ENCODE data around the gene RP2. TPM values are rescaled to one million over a fixed set of nuclear protein-coding genes. Genes with fewer than 3 reads are reported as not detected.

RP2 gene
- 5.8 and 8.8 TPM in 2 replicates for total RNA-seq

DNA sequence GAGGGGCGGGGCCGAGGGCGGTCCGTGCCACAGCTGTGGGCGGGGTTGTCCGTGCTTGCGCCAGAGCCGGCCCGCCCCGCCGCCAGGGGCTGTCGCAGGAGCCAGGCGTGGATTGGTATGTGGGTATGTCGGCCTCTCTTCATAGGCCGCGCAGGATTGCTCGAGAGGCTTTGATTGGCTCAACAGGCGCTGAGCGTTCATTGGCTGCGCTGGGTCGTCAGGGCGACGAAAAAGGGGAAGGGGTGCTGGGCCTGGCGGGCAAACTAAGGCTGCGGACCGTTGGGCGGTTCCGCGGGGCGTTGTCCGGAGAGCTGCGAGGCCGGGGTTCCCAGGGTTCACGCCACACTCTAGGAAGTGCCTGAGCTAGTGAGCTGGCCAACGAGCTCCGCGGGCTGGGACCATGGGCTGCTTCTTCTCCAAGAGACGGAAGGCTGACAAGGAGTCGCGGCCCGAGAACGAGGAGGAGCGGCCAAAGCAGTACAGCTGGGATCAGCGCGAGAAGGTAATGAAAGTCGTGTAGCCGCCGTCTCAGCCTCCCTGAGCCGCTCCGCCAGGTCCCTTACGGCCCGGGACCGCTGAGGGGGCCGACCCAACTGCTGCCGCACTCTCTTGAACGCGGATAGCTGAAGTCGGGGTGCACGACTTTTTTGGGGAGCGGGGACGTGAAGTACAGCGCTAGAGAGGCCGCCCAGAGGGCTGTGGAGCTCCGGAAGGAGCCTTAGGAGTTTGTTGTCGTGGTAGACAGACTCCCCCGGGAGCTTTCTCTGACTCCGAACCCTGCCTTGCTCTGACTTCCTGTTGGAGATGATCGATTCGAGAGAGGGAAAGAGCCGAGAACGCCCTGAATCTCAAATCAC lies at the start of gene RP2:
Gene RP2 (plus strand): TSS at position 343 of the 857 bp plus-strand sequence. CDS start 58 bp downstream, at position 401.

GRCh38 chrX:46912098-46912602 lies 75.3 kb downstream of the RP2 start, which contains the start of gene JADE3:
Gene JADE3, plus strand, starts transcription at chrX:46912421. Its CDS starts 72,474 bp downstream, at chrX:46984895.

Other genes with a start within 250 kb of the RP2 start
- gene SLC9A7, start 77.9 kb upstream of the RP2 start, total RNA-seq, result 9.8 and 12.1 TPM in 2 replicates
- gene JADE3, start 75.4 kb downstream of the RP2 start, total RNA-seq, result 4.6 and 7.6 TPM in 2 replicates
- 1.1 and 2.7 TPM in 2 replicates for gene RGN, start 241.4 kb downstream of the RP2 start, total RNA-seq

Measured in mesangial cell (primary cell).